Body of pancreas (tissue), 4 donors: ENCODE data around the gene USP53. TPM values are rescaled to one million over a fixed set of nuclear protein-coding genes. Genes with fewer than 3 reads are reported as not detected.
"Not testable (repeated sequence)": the region's sequence is repeated elsewhere in the genome, so short reads cannot be mapped to it uniquely, and the experiment has no call there.

Experiments used
- ATAC-seq: fragments of 150-250 bp; one replicate; pipeline ENCODE4 v1.9.1; 2016
- DNase-seq, 4 donors: peaks; one replicate each; pipeline ENCODE4 v3.0.0-alpha.2; 2019
- H3K27ac ChIP-seq, 4 donors: fragments of 200-600 bp; sonication (generic); 1 replicate in 3 of 4; 2 replicates in 1 of 4; pipeline versions ENCODE4 v1.5.1 to v1.6.1; 2016 to 2019; ENCODE audit warnings: mild to moderate bottlenecking in 1 of 4, mixed read lengths in 1 of 4, moderate library complexity in 1 of 4
- H3K27me3 ChIP-seq, 2 donors: fragments of 200-600 bp; sonication (generic); one replicate each; pipeline ENCODE4 v1.6.0; 2016; ENCODE audit warnings: mild to moderate bottlenecking in 1 of 2
- H3K36me3 ChIP-seq, 2 donors: fragments of 200-600 bp; sonication (generic); replicated peaks in 1 of 2; 2 replicates each; pipeline ENCODE4 v1.5.1; 2016; ENCODE audit warnings: low read depth in 2 of 2; ENCODE audit not compliant: insufficient read depth in 1 of 2
- H3K4me1 ChIP-seq: fragments of 200-600 bp; sonication (generic); one replicate; pipeline ENCODE4 v1.6.0; 2016
- H3K4me3 ChIP-seq, 2 donors: fragments of 200-600 bp; sonication (generic); 1 replicate in 1 of 2; 2 replicates in 1 of 2; pipeline ENCODE4 v1.5.1; 2016 to 2019
- H3K9me3 ChIP-seq, 3 donors: fragments of 200-600 bp; sonication (generic); 1 replicate in 2 of 3; 2 replicates in 1 of 3; pipeline ENCODE4 v1.5.1; 2016
- POLR2A ChIP-seq, 3 donors: fragments of 450-650 bp; IDR thresholded peaks; one replicate each; pipeline ENCODE4 v1.6.1; 2016; ENCODE audit warnings: antibody characterized with exemption in 3 of 3, mild to moderate bottlenecking in 2 of 3
- WGBS, 2 donors: methylation state at CpG; one replicate each; pipeline ENCODE4 v1.1.5; 2017; 5-methylcytosine and 5-hydroxymethylcytosine counted together
- intact Hi-C: fragments of 100-400 bp; cut with DNase I; formaldehyde crosslinking; loops from one replicate; pipeline ENCODE4 v1.15.1; 2023
- total RNA-seq, 2 donors: library from RNA; depleted of rRNA; stranded (reverse); fragments of >200 nt; gene quantifications; one replicate each; pipeline ENCODE4 v1.1.0, GENCODE V29; 2016
- TF ChIP-seq, protein P1 (sequence below), 7 experiments: fragments of 450-650 bp in 4 of 7; fragments of 200-600 bp in 3 of 7; sonication (generic) in 3 of 7; IDR thresholded peaks; one replicate each; pipeline ENCODE4 v1.5.1; 2016 to 2019; ENCODE audit warnings: antibody characterized with exemption in 7 of 7

The USP53 gene
- 10 to 100 TPM; 47.5 to 77.6 TPM for total RNA-seq

DNA sequence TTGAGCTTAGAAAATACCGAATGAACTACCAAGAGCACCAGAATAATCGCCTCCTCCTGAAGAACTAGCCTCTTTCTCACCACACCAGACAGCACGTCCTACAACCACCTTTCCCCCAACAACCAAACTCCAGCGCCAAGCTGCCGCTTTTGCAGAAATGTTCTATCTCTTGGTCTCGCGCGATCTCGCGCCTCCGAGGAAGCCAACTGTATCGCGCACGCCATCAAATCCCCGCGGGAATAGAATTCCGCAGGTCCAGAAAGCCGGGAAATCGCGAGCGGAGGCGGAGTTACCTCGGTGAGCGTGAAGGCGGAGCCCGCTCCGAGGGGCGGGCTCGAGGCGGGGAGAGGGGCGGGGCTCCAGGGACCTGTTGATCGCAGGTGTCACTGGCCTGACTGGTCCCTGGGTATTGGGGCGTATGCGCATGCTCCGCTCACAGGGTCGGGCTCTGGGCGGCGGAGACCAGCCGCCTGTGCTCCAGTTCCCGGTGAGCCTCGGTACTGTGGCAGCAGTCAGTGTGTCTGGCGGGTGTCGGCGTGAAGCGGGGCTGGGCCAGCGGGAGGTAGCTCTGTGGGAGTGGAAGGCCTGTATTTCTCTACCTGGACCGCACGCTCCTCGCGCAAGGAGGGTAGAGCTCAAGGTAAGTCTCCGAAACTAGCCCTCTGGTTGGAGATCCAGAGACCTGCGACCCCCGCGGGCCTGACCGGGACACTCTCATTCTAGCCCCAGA lies at the start of gene USP53:
Gene USP53, plus strand, starts transcription at position 480 of the 730 bp plus-strand sequence. CDS start 27,047 bp downstream, outside the sequence.
- H3K9me3 ChIP-seq, result no peaks in the 10 kb centered on the region
- intact Hi-C loops, result no loop called here
- peaks cover 28% of the 10 kb centered on the region for H3K4me1 ChIP-seq
- peak; percentile 95 for ATAC-seq
- H3K27ac ChIP-seq, result peak within 1 kb of the TSS; percentile 96 to 99 (median 98)
- no peaks in the 10 kb centered on the region for H3K27me3 ChIP-seq
- DNase-seq, result peak; percentile 99 to 100 (median 100)
- H3K36me3 ChIP-seq, result no peaks in the 10 kb centered on the region
- TF ChIP-seq POLR2A (IDR thresholded peaks at IDR 0.05), result peak; percentile 99 to 100 (median 100)
- TF ChIP-seq, protein P1, sequence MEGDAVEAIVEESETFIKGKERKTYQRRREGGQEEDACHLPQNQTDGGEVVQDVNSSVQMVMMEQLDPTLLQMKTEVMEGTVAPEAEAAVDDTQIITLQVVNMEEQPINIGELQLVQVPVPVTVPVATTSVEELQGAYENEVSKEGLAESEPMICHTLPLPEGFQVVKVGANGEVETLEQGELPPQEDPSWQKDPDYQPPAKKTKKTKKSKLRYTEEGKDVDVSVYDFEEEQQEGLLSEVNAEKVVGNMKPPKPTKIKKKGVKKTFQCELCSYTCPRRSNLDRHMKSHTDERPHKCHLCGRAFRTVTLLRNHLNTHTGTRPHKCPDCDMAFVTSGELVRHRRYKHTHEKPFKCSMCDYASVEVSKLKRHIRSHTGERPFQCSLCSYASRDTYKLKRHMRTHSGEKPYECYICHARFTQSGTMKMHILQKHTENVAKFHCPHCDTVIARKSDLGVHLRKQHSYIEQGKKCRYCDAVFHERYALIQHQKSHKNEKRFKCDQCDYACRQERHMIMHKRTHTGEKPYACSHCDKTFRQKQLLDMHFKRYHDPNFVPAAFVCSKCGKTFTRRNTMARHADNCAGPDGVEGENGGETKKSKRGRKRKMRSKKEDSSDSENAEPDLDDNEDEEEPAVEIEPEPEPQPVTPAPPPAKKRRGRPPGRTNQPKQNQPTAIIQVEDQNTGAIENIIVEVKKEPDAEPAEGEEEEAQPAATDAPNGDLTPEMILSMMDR (IDR thresholded peaks at IDR 0.05), result peak in 3 of 7 experiments; percentile 10 to 46 (median 37)
- H3K4me3 ChIP-seq, result peak within 1 kb of the TSS; percentile 71 to 93
- WGBS, 2 donors, result 0 to 1% methylated on average over 31 to 55 of the region's 55 CpGs

DNA sequence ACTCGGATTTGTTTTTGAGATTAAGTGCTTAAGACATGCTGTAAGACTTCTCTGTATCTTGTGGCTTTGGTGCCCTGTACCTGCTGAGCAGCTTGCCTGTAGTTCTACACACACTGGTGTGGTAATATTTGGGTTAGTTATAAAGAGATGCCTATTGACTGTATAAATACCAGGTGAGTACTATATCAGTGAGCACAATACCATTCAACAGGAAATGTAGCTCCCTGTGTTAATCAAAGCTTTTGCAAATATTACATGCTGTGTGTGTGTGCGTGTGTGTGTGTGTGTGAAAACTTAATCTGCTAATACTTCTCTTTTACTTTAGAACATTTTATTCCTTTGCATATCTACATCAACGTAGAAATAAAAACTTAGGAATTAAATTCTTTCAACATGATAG lies 46.7 kb upstream of the USP53 start:
- no peaks in the 10 kb centered on the region for H3K4me1 ChIP-seq
- no peak overlapping the region for H3K27ac ChIP-seq
- DNase-seq, result no peak
- no peaks in the 10 kb centered on the region for H3K9me3 ChIP-seq
- intact Hi-C loops, result no loop called here
- ATAC-seq, result no peak
- H3K36me3 ChIP-seq, result no peaks in the 10 kb centered on the region
- no peak for TF ChIP-seq POLR2A (IDR thresholded peaks at IDR 0.05)
- TF ChIP-seq, protein P1 (IDR thresholded peaks at IDR 0.05), result no peak
- H3K27me3 ChIP-seq, result no peaks in the 10 kb centered on the region
- H3K4me3 ChIP-seq, result no peak overlapping the region
- 60 to 68% methylated on average over 3 of the region's 3 CpGs for WGBS, 2 donors

DNA sequence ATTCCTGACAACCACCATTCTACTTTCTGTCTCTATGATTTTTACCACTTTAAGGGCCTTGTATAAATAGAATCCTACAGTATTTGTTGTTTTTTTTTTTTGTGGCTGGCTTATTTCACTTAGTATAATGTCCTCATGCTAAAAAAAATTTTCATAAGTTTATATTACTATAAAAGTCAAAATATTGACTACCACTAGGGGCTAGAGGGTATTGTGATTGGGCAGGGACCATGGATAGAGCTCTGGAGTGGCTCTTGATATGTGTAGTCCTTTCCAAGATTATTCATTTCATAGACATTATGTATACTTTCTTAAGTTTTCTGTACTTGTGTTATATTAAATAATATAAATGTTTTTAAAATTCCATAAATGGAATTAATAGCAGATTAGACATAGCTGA lies 42.3 kb upstream of the USP53 start:
- H3K4me3 ChIP-seq, result no peak overlapping the region
- TF ChIP-seq POLR2A (IDR thresholded peaks at IDR 0.05), result no peak
- TF ChIP-seq, protein P1 (IDR thresholded peaks at IDR 0.05), result no peak
- H3K9me3 ChIP-seq, result no peaks in the 10 kb centered on the region
- ATAC-seq (no peak), DNase-seq (no peak)
- intact Hi-C loops, result no loop called here
- no peak overlapping the region for H3K27ac ChIP-seq
- no peaks in the 10 kb centered on the region for H3K4me1 ChIP-seq
- no peaks in the 10 kb centered on the region for H3K27me3 ChIP-seq
- H3K36me3 ChIP-seq, result no peaks in the 10 kb centered on the region

DNA sequence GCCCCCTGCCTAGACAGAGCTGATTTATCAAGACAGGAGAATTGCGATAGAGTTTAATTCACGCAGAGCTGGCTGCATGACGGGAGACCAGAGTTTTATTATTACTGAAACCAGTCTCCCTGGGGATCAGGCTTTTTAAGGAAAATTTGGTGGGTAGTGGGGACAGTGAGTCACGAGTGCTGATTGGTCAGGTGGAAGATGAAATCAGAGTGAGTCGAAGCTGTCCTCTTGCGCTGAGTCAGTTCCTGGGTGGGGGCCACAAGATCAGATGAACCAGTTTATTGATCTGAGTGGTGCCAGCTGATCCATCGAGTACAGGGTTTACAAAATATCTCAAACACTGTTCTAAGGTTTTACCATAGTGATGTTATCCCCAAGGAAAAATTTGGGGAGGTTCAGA lies 40.3 kb upstream of the USP53 start:
- Histone ChIP-seq H3K36me3 (no peaks in the 10 kb centered on the region), H3K4me1 (no peaks in the 10 kb centered on the region), H3K9me3 (no peaks in the 10 kb centered on the region), H3K27me3 (no peaks in the 10 kb centered on the region), H3K27ac (no peak overlapping the region), H3K4me3 (no peak overlapping the region)
- ATAC-seq, result no peak
- TF ChIP-seq POLR2A (IDR thresholded peaks at IDR 0.05), result no peak
- TF ChIP-seq, protein P1 (IDR thresholded peaks at IDR 0.05), result no peak
- intact Hi-C loops, result no loop called here
- WGBS, 2 donors, result 86 to 87% methylated on average over 7 of the region's 7 CpGs
- no peak for DNase-seq

DNA sequence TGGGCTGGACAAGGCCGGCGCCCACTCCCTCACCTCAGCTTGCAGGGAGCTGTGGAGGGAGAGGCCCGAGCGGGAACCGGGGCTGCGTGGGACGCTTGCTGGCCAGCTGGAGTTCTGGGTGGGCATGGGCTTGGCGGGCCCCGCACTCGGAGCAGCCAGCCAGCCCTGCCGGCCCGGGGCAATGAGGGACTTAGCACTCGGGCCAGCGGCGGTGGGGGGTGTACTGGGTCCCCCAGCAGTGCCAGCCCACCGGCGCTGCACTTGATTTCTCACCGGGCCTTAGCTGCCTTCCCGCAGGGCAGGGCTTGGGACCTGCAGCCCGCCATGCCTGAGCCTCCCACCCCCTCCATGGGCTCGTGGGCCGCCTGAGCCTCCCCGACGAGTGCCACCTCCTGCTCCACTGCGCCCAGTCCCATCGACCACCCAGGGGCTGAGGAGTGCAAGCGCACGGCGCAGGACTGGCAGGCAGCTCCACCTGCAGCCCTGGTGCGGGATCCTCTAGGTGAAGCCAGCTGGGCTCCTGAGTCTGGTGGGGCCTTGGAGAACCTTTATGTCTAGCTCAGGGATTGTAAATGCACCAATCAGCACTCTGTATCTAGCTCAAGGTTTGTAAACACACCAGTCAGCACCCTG lies 38.7 kb upstream of the USP53 start:
- 90 to 95% methylated on average over 4 to 30 of the region's 30 CpGs for WGBS, 2 donors
- intact Hi-C loops, H3K4me3 ChIP-seq, H3K27me3 ChIP-seq, H3K4me1 ChIP-seq, H3K9me3 ChIP-seq, H3K27ac ChIP-seq, DNase-seq, ATAC-seq, H3K36me3 ChIP-seq: not testable (repeated sequence)
